GM23248 (cell line): ENCODE measurements around the gene COLEC11.

ENCODE experiments used
- EZH2 ChIP-seq: fragments of 200-600 bp; sonication (generic); IDR thresholded peaks from 2 replicates; pipeline ENCODE4 v1.6.1; 2018; ENCODE audit warnings: antibody characterized with exemption, mild to moderate bottlenecking; ENCODE audit not compliant: insufficient read depth, poor library complexity, severe bottlenecking
- EZH2phosphoT487 ChIP-seq: fragments of 200-600 bp; sonication (generic); IDR thresholded peaks from 2 replicates; pipeline ENCODE4 v1.6.1; 2018; ENCODE audit warnings: antibody characterized with exemption, moderate library complexity, mild to moderate bottlenecking, low read depth; ENCODE audit not compliant: insufficient read depth

GRCh38 chr2:3630631-3631030 lies 35.7 kb downstream of the COLEC11 start:
- TF ChIP-seq EZH2 (no peak), EZH2phosphoT487 (no peak)
